Measurements from ENCODE around the gene TFDP2.

DNA sequence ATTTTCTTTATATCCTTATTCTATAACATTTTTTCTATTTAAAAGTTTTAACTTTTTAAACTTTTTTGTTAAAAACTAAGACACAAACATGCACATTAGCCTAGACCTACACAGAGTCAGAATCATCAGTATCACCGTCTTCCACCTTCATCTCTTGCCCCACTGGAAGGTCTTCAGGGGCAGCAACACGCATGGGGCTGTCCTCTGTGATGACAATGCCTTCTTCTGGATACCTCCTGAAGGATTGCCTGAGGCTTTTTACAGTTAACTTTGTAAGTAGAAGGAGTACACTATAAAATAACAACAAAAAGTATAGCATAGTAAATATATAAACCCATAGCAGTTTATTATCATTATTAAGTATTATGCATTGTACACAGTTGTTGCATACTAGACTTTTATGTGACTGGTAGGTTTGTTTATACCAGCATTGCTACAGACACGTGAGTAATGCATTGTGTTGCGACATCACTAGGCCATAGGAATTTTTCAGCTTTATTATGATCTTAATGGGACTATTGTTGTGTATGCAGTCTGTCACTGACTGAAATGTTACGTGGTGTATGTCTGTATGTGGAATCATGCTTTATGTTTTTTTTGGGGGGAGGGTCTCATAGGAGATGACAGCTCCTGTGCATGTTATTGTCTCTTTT is 254.7 kb downstream of the TFDP2 start:
- TF ChIP-seq, protein P1, sequence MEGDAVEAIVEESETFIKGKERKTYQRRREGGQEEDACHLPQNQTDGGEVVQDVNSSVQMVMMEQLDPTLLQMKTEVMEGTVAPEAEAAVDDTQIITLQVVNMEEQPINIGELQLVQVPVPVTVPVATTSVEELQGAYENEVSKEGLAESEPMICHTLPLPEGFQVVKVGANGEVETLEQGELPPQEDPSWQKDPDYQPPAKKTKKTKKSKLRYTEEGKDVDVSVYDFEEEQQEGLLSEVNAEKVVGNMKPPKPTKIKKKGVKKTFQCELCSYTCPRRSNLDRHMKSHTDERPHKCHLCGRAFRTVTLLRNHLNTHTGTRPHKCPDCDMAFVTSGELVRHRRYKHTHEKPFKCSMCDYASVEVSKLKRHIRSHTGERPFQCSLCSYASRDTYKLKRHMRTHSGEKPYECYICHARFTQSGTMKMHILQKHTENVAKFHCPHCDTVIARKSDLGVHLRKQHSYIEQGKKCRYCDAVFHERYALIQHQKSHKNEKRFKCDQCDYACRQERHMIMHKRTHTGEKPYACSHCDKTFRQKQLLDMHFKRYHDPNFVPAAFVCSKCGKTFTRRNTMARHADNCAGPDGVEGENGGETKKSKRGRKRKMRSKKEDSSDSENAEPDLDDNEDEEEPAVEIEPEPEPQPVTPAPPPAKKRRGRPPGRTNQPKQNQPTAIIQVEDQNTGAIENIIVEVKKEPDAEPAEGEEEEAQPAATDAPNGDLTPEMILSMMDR (IDR thresholded peaks at IDR 0.05), result no peak
- TF ChIP-seq POLR2A (IDR thresholded peaks at IDR 0.05), result no peak
